Measurements from ENCODE around the gene CABLES1.

CABLES1 gene

GRCh38 chr18:23107718-23108117 lies 27.6 kb upstream of the CABLES1 start (continued):
- TF ChIP-seq ZNF394 (tag by site-specific recombination; IDR thresholded peaks at IDR 0.05; ENCODE audit: borderline replicate concordance): no peak; the same call in 1 of the 2 replicates
- TF ChIP-seq ZNF501 (tag by site-specific recombination; IDR thresholded peaks at IDR 0.05): 0 out of 2 replicates have a peak, but pooled peaks have one; percentile 9
- TF ChIP-seq ZNF548 (tag by site-specific recombination; IDR thresholded peaks at IDR 0.05): no peak
- no peak for TF ChIP-seq ZNF248 (tag by site-specific recombination; IDR thresholded peaks at IDR 0.05)
- TF ChIP-seq ZBTB1 (tag by site-specific recombination; IDR thresholded peaks at IDR 0.05): no peak
- TF ChIP-seq ZNF747 (tag by site-specific recombination; IDR thresholded peaks at IDR 0.05): no peak
- TF ChIP-seq, protein P1, sequence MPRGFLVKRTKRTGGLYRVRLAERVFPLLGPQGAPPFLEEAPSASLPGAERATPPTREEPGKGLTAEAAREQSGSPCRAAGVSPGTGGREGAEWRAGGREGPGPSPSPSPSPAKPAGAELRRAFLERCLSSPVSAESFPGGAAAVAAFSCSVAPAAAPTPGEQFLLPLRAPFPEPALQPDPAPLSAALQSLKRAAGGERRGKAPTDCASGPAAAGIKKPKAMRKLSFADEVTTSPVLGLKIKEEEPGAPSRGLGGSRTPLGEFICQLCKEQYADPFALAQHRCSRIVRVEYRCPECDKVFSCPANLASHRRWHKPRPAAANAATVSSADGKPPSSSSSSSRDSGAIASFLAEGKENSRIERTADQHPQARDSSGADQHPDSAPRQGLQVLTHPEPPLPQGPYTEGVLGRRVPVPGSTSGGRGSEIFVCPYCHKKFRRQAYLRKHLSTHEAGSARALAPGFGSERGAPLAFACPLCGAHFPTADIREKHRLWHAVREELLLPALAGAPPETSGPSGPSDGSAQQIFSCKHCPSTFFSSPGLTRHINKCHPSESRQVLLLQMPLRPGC (tag by site-specific recombination; IDR thresholded peaks at IDR 0.05): no peak
- peak; percentile 66 for TF ChIP-seq ZNF366 (tag by site-specific recombination; conservative IDR thresholded peaks at IDR 0.05)
- no peak for TF ChIP-seq SP2 (tag by site-specific recombination; IDR thresholded peaks at IDR 0.05)
- peak; percentile 11; the same call in 1 of the 2 replicates for TF ChIP-seq PRDM6 (tag by site-specific recombination; IDR thresholded peaks at IDR 0.05)
- TF ChIP-seq, protein P2, sequence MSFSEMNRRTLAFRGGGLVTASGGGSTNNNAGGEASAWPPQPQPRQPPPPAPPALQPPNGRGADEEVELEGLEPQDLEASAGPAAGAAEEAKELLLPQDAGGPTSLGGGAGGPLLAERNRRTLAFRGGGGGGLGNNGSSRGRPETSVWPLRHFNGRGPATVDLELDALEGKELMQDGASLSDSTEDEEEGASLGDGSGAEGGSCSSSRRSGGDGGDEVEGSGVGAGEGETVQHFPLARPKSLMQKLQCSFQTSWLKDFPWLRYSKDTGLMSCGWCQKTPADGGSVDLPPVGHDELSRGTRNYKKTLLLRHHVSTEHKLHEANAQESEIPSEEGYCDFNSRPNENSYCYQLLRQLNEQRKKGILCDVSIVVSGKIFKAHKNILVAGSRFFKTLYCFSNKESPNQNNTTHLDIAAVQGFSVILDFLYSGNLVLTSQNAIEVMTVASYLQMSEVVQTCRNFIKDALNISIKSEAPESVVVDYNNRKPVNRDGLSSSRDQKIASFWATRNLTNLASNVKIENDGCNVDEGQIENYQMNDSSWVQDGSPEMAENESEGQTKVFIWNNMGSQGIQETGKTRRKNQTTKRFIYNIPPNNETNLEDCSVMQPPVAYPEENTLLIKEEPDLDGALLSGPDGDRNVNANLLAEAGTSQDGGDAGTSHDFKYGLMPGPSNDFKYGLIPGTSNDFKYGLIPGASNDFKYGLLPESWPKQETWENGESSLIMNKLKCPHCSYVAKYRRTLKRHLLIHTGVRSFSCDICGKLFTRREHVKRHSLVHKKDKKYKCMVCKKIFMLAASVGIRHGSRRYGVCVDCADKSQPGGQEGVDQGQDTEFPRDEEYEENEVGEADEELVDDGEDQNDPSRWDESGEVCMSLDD (tag by site-specific recombination; IDR thresholded peaks at IDR 0.05): no peak
- TF ChIP-seq RBAK (tag by site-specific recombination; IDR thresholded peaks at IDR 0.05): no peak
- no peak for TF ChIP-seq ZNF423 (tag by site-specific recombination; IDR thresholded peaks at IDR 0.05)
- TF ChIP-seq, protein P3, sequence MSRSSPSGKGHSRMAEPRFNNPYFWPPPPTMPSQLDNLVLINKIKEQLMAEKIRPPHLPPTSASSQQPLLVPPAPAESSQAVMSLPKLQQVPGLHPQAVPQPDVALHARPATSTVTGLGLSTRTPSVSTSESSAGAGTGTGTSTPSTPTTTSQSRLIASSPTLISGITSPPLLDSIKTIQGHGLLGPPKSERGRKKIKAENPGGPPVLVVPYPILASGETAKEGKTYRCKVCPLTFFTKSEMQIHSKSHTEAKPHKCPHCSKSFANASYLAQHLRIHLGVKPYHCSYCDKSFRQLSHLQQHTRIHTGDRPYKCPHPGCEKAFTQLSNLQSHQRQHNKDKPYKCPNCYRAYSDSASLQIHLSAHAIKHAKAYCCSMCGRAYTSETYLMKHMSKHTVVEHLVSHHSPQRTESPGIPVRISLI (tag by site-specific recombination; IDR thresholded peaks at IDR 0.05): no peak
- TF ChIP-seq ZBTB7A (tag by site-specific recombination; IDR thresholded peaks at IDR 0.05; ENCODE audit: low read depth): no peak
- TF ChIP-seq YY1 (tag by site-specific recombination; IDR thresholded peaks at IDR 0.05): no peak
- no peak for TF ChIP-seq ZBTB21 (tag by site-specific recombination; IDR thresholded peaks at IDR 0.05)
- TF ChIP-seq ZNF324 (tag by site-specific recombination; IDR thresholded peaks at IDR 0.05): no peak
- TF ChIP-seq ZNF274 (IDR thresholded peaks at IDR 0.05; ENCODE audit: low read length): no peak
- TF ChIP-seq ZNF274 (tag by site-specific recombination; IDR thresholded peaks at IDR 0.05; ENCODE audit: borderline replicate concordance): no peak
- no peak for TF ChIP-seq ZNF121 (tag by site-specific recombination; IDR thresholded peaks at IDR 0.05)
- TF ChIP-seq ZNF157 (tag by site-specific recombination; IDR thresholded peaks at IDR 0.05): no peak
- TF ChIP-seq SETDB1 (IDR thresholded peaks at IDR 0.05; ENCODE audit: insufficient read length, low read length): no peak
- TF ChIP-seq ZNF629 (tag by site-specific recombination; IDR thresholded peaks at IDR 0.05): peak; percentile 54
- TF ChIP-seq ZSCAN16 (tag by site-specific recombination; IDR thresholded peaks at IDR 0.05): no peak
- TF ChIP-seq ZNF354C (tag by site-specific recombination; IDR thresholded peaks at IDR 0.05; ENCODE audit: borderline replicate concordance, low read depth): no peak
- TF ChIP-seq, protein P4, sequence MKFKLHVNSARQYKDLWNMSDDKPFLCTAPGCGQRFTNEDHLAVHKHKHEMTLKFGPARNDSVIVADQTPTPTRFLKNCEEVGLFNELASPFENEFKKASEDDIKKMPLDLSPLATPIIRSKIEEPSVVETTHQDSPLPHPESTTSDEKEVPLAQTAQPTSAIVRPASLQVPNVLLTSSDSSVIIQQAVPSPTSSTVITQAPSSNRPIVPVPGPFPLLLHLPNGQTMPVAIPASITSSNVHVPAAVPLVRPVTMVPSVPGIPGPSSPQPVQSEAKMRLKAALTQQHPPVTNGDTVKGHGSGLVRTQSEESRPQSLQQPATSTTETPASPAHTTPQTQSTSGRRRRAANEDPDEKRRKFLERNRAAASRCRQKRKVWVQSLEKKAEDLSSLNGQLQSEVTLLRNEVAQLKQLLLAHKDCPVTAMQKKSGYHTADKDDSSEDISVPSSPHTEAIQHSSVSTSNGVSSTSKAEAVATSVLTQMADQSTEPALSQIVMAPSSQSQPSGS (tag by site-specific recombination; IDR thresholded peaks at IDR 0.05; ENCODE audit: low read depth): peak; percentile 79
- TF ChIP-seq ZNF37A (tag by site-specific recombination; IDR thresholded peaks at IDR 0.05): no peak
- TF ChIP-seq OVOL3 (tag by site-specific recombination; IDR thresholded peaks at IDR 0.05): no peak
- TF ChIP-seq ZNF23 (tag by site-specific recombination; IDR thresholded peaks at IDR 0.05; ENCODE audit: borderline replicate concordance): no peak
- TF ChIP-seq ELK4 (IDR thresholded peaks at IDR 0.05; ENCODE audit: borderline replicate concordance, low read depth, low read length): no peak
- TF ChIP-seq MYNN (tag by site-specific recombination; IDR thresholded peaks at IDR 0.05; ENCODE audit: borderline replicate concordance): no peak
- no peak for TF ChIP-seq ZNF112 (tag by site-specific recombination; IDR thresholded peaks at IDR 0.05)
- TF ChIP-seq ZNF792 (tag by site-specific recombination; IDR thresholded peaks at IDR 0.05): no peak
